Astrocyte (in vitro differentiated cells and primary cell): ENCODE results near the gene AKAP1. TPM values are rescaled to one million over a fixed set of nuclear protein-coding genes. Genes with fewer than 3 reads are reported as not detected.

Source experiments
- DNase-seq: peaks from one replicate; pipeline ENCODE4 v3.0.0-alpha.2; 2010; ENCODE audit warnings: low read depth
- FAIRE-seq: peaks from 2 replicates; lab custom pipeline; 2011; peaks lifted over from hg19 to GRCh38; lab: Jason Lieb, UNC
- H2AFZ ChIP-seq: 2 replicates; pipeline ENCODE4 v1.6.0; 2012; ENCODE audit warnings: low read depth, low read length, inconsistent platforms
- H3K27ac ChIP-seq: 2 replicates; pipeline ENCODE4 v1.5.1; 2011; ENCODE audit warnings: low read depth, low read length, inconsistent platforms
- H3K27me3 ChIP-seq: 2 replicates; pipeline ENCODE4 v1.6.0; 2011; ENCODE audit warnings: low read length, inconsistent platforms; ENCODE audit not compliant: insufficient read depth
- H3K36me3 ChIP-seq: 2 replicates; pipeline ENCODE4 v1.5.1; 2011; ENCODE audit warnings: low read length, inconsistent platforms; ENCODE audit not compliant: insufficient read depth
- H3K4me1 ChIP-seq: 2 replicates; pipeline ENCODE4 v1.5.1; 2011; ENCODE audit warnings: low read length, inconsistent platforms; ENCODE audit not compliant: insufficient read depth
- H3K4me2 ChIP-seq: 2 replicates; pipeline ENCODE4 v1.6.0; 2012; ENCODE audit warnings: low read length, inconsistent platforms
- H3K4me3 ChIP-seq: 2 replicates; pipeline ENCODE4 v1.5.1; 2011; ENCODE audit warnings: low read depth, mild to moderate bottlenecking, low read length, inconsistent platforms; ENCODE audit not compliant: insufficient read depth
- H3K79me2 ChIP-seq: 2 replicates; pipeline ENCODE4 v1.6.0; 2012; ENCODE audit warnings: mild to moderate bottlenecking, low read length, inconsistent platforms; ENCODE audit not compliant: insufficient read depth
- H3K9ac ChIP-seq: 2 replicates; pipeline ENCODE4 v1.6.0; 2012; ENCODE audit warnings: mild to moderate bottlenecking, low read length, inconsistent platforms
- H3K9me3 ChIP-seq: 2 replicates; pipeline ENCODE4 v1.5.1; 2012; ENCODE audit warnings: low read depth, mild to moderate bottlenecking, low read length, inconsistent platforms; ENCODE audit not compliant: insufficient read depth
- H4K20me1 ChIP-seq: 2 replicates; pipeline ENCODE4 v1.6.0; 2012; ENCODE audit warnings: low read length, inconsistent platforms; ENCODE audit not compliant: insufficient read depth
- H3K27ac Mint-ChIP-seq: one replicate; pipeline ENCODE4 v1.8.0; 2021; ENCODE audit warnings: mild to moderate bottlenecking, mixed read lengths; ENCODE audit not compliant: unreplicated experiment
- H3K27me3 Mint-ChIP-seq: one replicate; pipeline ENCODE4 v1.8.0; 2021; ENCODE audit warnings: low read depth, mixed read lengths; ENCODE audit not compliant: unreplicated experiment
- H3K36me3 Mint-ChIP-seq: one replicate; pipeline ENCODE4 v1.8.0; 2021; ENCODE audit warnings: low read depth, mixed read lengths; ENCODE audit not compliant: unreplicated experiment
- H3K4me1 Mint-ChIP-seq: one replicate; pipeline ENCODE4 v1.8.0; 2021; ENCODE audit warnings: low read depth, mixed read lengths; ENCODE audit not compliant: unreplicated experiment
- H3K4me3 Mint-ChIP-seq: one replicate; pipeline ENCODE4 v1.8.0; 2021; ENCODE audit warnings: mild to moderate bottlenecking, moderate library complexity, mixed read lengths; ENCODE audit not compliant: unreplicated experiment
- H3K9me3 Mint-ChIP-seq: one replicate; pipeline ENCODE4 v1.8.0; 2021; ENCODE audit warnings: mild to moderate bottlenecking, mixed read lengths; ENCODE audit not compliant: unreplicated experiment
- CTCF ChIP-seq: IDR thresholded peaks from 2 replicates; pipeline ENCODE4 v1.5.1; 2011; ENCODE audit warnings: low read depth, mild to moderate bottlenecking, inconsistent platforms, low read length, moderate library complexity; ENCODE audit not compliant: insufficient read depth
- EZH2 ChIP-seq: IDR thresholded peaks from 2 replicates; pipeline ENCODE4 v1.6.1; 2012; ENCODE audit warnings: mild to moderate bottlenecking, low read length, inconsistent platforms; ENCODE audit not compliant: insufficient read depth
- total RNA-seq: library from RNA; stranded (reverse); gene quantifications from 2 replicates; pipeline ENCODE4 v1.2.1, GENCODE V29; 2021

The AKAP1 gene
- total RNA-seq, 1 donor from 2014 or later: 12.5 TPM

GRCh38 chr17:57132663-57133062, 47.6 kb downstream of the AKAP1 start:
- Histone ChIP-seq H3K27me3 (no peaks in the 10 kb centered on the region), H3K36me3 (no peaks in the 10 kb centered on the region), H3K27ac (no peak overlapping the region), H3K4me1 (no peaks in the 10 kb centered on the region), H3K4me2 (no peak overlapping the region), H3K9ac (no peak overlapping the region), H4K20me1 (no peaks in the 10 kb centered on the region), H3K9me3 (no peaks in the 10 kb centered on the region), H3K79me2 (no peaks in the 10 kb centered on the region), H2AFZ (no peak overlapping the region), H3K4me3 (no peak overlapping the region)
- Mint-ChIP-seq H3K9me3 (no peaks in the 10 kb centered on the region), H3K36me3 (no peaks in the 10 kb centered on the region), H3K27me3 (peaks cover 6% of the 10 kb centered on the region), H3K27ac (no peak overlapping the region), H3K4me3 (no peak overlapping the region), H3K4me1 (peaks cover 7% of the 10 kb centered on the region)
- FAIRE-seq (no peak), DNase-seq (no peak)
- TF ChIP-seq EZH2 (no peak), CTCF (no peak)

DNA sequence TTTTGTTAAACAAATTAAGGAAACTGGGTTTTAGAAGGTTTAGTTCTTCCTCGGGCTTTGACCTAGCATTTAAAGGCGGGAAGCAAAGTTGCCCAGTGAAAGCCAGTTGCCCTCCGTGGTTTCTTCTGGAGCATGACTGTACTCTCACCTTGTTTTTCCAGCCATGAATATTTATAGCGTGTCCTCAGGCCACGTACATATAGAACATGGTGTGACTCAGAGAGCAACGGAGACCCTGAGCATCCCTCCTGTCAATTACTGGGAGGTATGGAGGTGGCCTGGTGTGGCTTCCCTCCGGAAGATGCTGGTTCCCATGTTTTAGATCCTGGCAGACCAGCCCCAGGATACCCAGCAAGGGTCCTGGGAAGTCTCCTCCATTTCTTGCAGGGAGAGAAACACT, 48.4 kb downstream of the AKAP1 start:
- no peak overlapping the region for H2AFZ ChIP-seq
- Mint-ChIP-seq H3K4me1 (peaks cover 7% of the 10 kb centered on the region), H3K4me3 (no peak overlapping the region), H3K27ac (no peak overlapping the region), H3K9me3 (no peaks in the 10 kb centered on the region), H3K36me3 (no peaks in the 10 kb centered on the region), H3K27me3 (peaks cover 6% of the 10 kb centered on the region)
- FAIRE-seq (no peak), DNase-seq (no peak)
- no peaks in the 10 kb centered on the region for H3K4me1 ChIP-seq
- H3K79me2 ChIP-seq: no peaks in the 10 kb centered on the region
- no peak overlapping the region for H3K4me2 ChIP-seq
- no peak overlapping the region for H3K9ac ChIP-seq
- no peaks in the 10 kb centered on the region for H4K20me1 ChIP-seq
- no peaks in the 10 kb centered on the region for H3K27me3 ChIP-seq
- no peaks in the 10 kb centered on the region for H3K36me3 ChIP-seq
- TF ChIP-seq CTCF (no peak), EZH2 (no peak)
- H3K27ac ChIP-seq: no peak overlapping the region
- H3K9me3 ChIP-seq: no peaks in the 10 kb centered on the region
- H3K4me3 ChIP-seq: no peak overlapping the region

DNA sequence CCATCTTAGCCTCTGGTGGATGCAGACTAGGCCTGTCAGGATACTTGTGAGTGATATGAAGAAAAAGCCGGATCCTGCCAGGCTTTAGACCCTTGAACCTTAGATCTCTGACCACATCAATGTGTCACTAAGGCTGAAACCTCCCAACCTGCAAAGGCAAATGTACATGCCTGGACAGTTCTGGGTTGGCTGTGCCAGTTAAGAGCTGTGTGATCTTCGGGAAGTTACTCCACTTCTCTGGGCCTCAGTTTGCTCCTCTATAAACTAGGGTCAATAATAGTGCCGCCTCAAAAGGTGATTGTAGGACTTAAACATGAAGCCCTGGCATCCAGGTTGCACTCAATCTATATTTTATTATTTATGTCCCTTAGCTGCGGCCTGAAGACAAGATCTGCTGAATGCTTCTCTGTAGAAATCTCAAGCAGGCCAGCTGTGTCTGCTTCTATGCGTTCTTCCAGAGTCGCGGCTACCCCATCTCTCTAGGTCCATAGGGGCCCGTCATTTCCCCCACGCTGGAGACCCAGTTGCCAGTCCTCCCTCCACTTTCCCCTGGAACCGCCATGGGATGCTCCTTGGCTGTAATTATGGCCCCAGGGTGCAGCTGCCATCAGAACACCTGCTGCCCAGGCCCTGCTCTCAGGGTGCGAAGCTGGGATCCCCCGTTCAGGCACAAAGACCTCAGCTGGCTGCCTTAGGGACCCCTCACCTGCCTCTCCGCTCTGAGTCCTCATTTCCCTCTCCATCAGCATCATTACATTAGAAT, 50.2 kb downstream of the AKAP1 start:
- Histone ChIP-seq H3K9ac (no peak overlapping the region), H2AFZ (no peak overlapping the region), H3K27me3 (no peaks in the 10 kb centered on the region), H3K79me2 (no peaks in the 10 kb centered on the region), H3K27ac (no peak overlapping the region), H3K9me3 (no peaks in the 10 kb centered on the region), H3K4me2 (no peak overlapping the region), H4K20me1 (no peaks in the 10 kb centered on the region), H3K36me3 (no peaks in the 10 kb centered on the region), H3K4me1 (no peaks in the 10 kb centered on the region), H3K4me3 (no peak overlapping the region)
- no peak for TF ChIP-seq CTCF
- no peak for TF ChIP-seq EZH2
- Mint-ChIP-seq H3K4me1 (peaks cover 7% of the 10 kb centered on the region), H3K9me3 (no peaks in the 10 kb centered on the region), H3K27ac (no peak overlapping the region), H3K36me3 (no peaks in the 10 kb centered on the region), H3K4me3 (no peak overlapping the region), H3K27me3 (peaks cover 2% of the 10 kb centered on the region)
- DNase-seq (no peak), FAIRE-seq (no peak)
